ENCODE data around the gene FGD6.

Gene FGD6

DNA sequence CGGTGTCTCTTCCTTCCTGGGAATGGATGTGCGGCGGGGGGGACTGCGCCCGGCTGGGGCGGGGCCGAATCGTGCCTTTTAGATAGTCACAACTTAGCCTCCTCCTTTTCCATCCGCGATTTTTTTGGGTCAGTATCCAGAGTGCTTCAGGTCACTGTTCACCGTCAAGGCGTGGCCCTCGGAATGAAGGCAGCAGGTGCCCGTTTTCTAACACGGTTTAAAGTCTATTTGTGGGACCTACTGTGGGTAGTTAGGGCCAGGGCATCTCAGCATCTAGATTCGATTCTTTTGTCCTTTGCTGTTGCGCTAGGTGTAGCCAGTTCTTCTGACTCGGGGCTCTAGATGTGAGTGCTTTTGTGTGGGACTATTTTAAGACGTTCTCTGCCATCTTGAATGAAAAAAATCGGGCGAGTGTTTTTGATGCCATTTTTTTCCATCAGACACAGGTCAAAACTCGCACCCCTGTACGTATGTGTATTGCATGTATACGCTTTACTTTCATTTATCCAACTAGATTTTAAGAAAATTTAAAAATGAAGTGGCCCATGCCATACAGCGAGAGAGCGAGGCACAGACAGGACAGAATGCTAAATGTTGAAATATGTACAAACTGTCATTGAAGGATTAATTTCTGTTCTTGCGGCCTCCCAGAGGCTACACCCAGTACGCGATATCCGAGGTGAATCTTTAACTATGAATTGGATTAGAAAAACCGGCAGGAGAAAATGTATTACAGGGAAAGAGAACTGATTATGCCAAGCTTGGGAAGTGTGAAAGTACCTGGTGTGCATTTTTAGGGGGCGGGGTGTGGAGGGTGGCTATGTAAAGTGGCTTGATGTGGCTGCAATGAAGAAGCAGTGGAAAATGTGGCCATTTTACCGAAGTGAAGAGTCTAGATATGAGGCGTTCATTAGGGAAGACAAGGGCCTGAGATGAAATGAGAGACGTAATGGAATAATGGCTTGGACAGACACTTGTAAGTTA, 1.2 kb upstream of the FGD6 start:
- ChIA-PET POLR2A (interaction anchor here (0.9 to 1.2 kb wide), 2 partner anchors 28 to 103 kb away, joined by 3 to 5 read pairs; no protein-coding TSS in a partner anchor), CTCF (interaction anchor here (0.7 to 4.6 kb wide), 10 partner anchors 11 to 145 kb away, joined by 3 to 36 read pairs (median 4); partner anchors contain the start of gene NR2C1)
- TF ChIP-seq, protein P1, sequence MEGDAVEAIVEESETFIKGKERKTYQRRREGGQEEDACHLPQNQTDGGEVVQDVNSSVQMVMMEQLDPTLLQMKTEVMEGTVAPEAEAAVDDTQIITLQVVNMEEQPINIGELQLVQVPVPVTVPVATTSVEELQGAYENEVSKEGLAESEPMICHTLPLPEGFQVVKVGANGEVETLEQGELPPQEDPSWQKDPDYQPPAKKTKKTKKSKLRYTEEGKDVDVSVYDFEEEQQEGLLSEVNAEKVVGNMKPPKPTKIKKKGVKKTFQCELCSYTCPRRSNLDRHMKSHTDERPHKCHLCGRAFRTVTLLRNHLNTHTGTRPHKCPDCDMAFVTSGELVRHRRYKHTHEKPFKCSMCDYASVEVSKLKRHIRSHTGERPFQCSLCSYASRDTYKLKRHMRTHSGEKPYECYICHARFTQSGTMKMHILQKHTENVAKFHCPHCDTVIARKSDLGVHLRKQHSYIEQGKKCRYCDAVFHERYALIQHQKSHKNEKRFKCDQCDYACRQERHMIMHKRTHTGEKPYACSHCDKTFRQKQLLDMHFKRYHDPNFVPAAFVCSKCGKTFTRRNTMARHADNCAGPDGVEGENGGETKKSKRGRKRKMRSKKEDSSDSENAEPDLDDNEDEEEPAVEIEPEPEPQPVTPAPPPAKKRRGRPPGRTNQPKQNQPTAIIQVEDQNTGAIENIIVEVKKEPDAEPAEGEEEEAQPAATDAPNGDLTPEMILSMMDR (IDR thresholded peaks at IDR 0.05; ENCODE audit: insufficient read depth, low read length, missing control alignments) = no peak
- H3K4me3 ChIP-seq (ENCODE audit: low read depth, low read length) = peak overlapping the region; percentile 85
- DNase-seq (ENCODE audit: low read depth, low spot score) = no peak

DNA sequence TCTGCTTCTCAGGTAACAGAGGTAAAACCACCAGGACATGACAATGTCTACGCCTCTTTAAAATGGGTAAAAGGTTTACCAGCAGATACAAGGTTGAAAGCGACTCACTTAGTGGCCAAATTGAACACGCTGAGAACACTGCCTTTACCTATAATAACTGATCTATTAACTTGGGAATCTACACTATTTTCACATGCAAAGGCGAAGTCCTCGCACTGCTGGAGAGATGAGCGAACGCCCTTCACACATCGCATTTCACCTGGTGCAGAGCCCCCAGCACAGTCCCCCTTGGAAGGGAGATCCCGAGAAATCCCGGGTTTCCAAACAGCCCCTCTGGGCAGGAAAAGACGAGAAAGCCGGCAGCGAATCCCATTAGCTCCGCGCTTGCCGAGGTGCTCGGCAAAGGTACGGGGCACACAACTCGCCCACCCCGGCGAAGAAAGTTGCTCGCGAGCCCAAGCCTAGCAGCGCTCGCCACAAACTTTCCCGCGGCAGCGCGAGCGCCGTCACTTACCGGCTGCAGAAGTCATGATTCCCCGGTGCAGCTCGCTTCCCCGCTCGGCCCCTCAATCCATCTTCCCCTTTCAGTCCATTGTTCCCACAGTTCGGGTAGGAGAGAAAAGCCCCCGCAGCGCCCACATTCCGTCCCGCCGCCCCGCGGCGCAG, 423 bp downstream of the FGD6 start:
- H3K4me3 ChIP-seq (ENCODE audit: low read depth, low read length) = peak overlapping the region; percentile 76
- TF ChIP-seq, protein P1 (IDR thresholded peaks at IDR 0.05; ENCODE audit: insufficient read depth, low read length, missing control alignments) = no peak
- CTCF ChIA-PET = interaction anchor here (0.8 to 4.6 kb wide), 11 partner anchors 10 to 130 kb away, joined by 3 to 36 read pairs (median 3); no protein-coding TSS in a partner anchor
- no peak for DNase-seq (ENCODE audit: low read depth, low spot score)
- POLR2A ChIA-PET = interaction anchor here (0.9 to 1.2 kb wide), 3 partner anchors 12 to 105 kb away, joined by 3 to 5 read pairs (median 5); no protein-coding TSS in a partner anchor

DNA sequence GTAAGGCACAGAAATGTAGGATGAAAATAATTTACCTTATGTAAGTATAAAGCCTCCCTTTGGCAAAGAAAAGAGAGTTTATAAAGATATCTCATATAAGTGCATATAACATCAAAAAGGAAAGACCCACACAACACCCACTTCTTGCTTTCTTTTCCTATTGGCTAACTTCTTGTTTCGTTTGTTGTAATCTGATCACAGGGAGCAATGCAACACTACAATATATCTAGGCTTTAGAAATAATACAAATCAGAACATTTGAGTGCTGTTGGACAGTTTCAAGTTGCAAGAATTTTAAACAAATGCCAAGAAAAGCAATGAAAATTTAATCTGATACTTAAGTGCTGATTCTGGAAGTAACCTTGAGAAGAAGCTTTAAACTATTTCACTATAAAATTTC, 1.3 kb downstream of the FGD6 start:
- TF ChIP-seq, protein P1 (IDR thresholded peaks at IDR 0.05; ENCODE audit: insufficient read depth, low read length, missing control alignments) = no peak
- peak overlapping the region; percentile 76 for H3K4me3 ChIP-seq (ENCODE audit: low read depth, low read length)
- no peak for DNase-seq (ENCODE audit: low read depth, low spot score)
- CTCF ChIA-PET = interaction anchor here (0.8 to 4.6 kb wide), 9 partner anchors 9 to 129 kb away, joined by 3 to 36 read pairs (median 4); no protein-coding TSS in a partner anchor
- POLR2A ChIA-PET = no interaction called here

DNA sequence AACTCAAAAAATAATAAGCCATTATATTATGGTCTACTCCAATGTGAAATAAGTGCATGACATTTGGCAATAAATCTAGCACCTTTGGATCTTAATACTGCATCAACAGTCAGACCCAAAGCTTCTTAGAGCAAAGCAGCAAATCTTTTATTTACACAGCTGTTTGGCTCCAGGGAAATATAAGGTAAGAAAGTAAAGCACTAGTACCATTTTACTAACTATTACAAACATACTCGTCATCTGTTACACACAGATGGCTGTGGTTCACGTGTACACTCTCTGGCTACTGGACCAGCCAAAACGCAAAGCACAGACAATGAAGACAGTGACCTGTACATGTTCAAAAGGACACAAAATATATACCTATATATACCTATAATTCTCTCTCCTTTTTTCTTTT, 2.8 kb downstream of the FGD6 start:
- H3K4me3 ChIP-seq (ENCODE audit: low read depth, low read length) = no peak overlapping the region
- ChIA-PET CTCF (interaction anchor here (1.2 to 4.6 kb wide), 3 partner anchors 13 to 121 kb away, joined by 3 to 36 read pairs (median 3); no protein-coding TSS in a partner anchor), POLR2A (no interaction called here)
- no peak for DNase-seq (ENCODE audit: low read depth, low spot score)
- TF ChIP-seq, protein P1 (IDR thresholded peaks at IDR 0.05; ENCODE audit: insufficient read depth, low read length, missing control alignments) = no peak

DNA sequence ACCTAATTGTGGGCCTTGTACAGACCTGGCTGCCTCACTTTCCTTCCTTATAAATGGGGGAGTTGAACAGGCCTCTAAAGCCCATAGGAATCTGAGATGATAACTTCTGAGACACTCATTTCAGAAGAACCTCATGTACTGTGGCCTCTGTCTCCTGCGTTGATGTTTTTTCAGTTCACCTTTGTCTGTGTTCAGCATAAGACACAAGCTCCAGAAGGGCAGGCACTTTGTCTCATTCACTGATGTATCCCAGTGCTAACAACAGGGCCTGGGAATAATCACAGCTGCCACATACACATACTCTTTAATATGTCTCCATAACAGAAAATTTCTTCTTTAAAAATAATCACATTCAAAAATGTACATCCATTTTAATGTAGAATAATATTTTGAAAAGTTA, 3.3 kb downstream of the FGD6 start:
- TF ChIP-seq, protein P1 (IDR thresholded peaks at IDR 0.05; ENCODE audit: insufficient read depth, low read length, missing control alignments) = no peak
- no peak for DNase-seq (ENCODE audit: low read depth, low spot score)
- no peak overlapping the region for H3K4me3 ChIP-seq (ENCODE audit: low read depth, low read length)
- ChIA-PET POLR2A (no interaction called here), CTCF (interaction anchor here (4.6 kb wide), 1 partner anchor 97 kb away, joined by 36 read pairs; no protein-coding TSS in a partner anchor)
